HCT116 (cell line): Measurements from ENCODE around the gene MAGEF1. TPM values are rescaled to one million over a fixed set of nuclear protein-coding genes. Genes with fewer than 3 reads are reported as not detected.

Source experiments
- ATAC-seq: fragments of 200-7000 bp; cut with Tn5 transposase; 2 replicates; pipeline ENCODE4 v1.9.1; 2020; ENCODE audit warnings: mild to moderate bottlenecking, moderate library complexity
- BruUV-seq: library from RNA; stranded (reverse); fragments of 400-500 nt; replicated peaks from 2 replicates; lab custom pipeline; 2021; lab: Mats Ljungman, UMichigan
- CTCF ChIA-PET: fragments of 300-600 bp; sonication (Branson Sonifier 250); formaldehyde crosslinking; loops from one replicate; lab custom pipeline; 2021; ENCODE audit warnings: antibody characterized with exemption; lab: Charles Lee
- POLR2A ChIA-PET: fragments of 300-600, 350-600 bp; sonication (Branson Sonifier 250); formaldehyde crosslinking; loops from one replicate; lab custom pipeline; 2021; ENCODE audit warnings: antibody characterized with exemption; lab: Charles Lee
- RAD21 ChIA-PET, 2 experiments: fragments of 300-600 bp; sonication (Branson Sonifier 250); formaldehyde crosslinking; loops; one replicate each; lab custom pipeline; 2023; ENCODE audit warnings: low total read pairs in 2 of 2; ENCODE audit not compliant: uncharacterized antibody in 2 of 2, unreplicated experiment in 2 of 2, low non-redundant PET in 1 of 2; lab: Charles Lee
- DNase-seq: peaks from one replicate; pipeline ENCODE4 v3.0.0-alpha.2; 2010; ENCODE audit warnings: low read depth, low spot score
- H2AFZ ChIP-seq: fragments of 200-600 bp; shearing (Covaris generic), sonication (generic); 2 replicates; pipeline ENCODE4 v1.6.1; 2017; ENCODE audit warnings: low read depth, mixed run types, mixed read lengths, antibody characterized with exemption, low read length; ENCODE audit not compliant: poor library complexity, severe bottlenecking
- H3K27ac ChIP-seq: 2 replicates; pipeline ENCODE4 v1.5.1; 2012; ENCODE audit warnings: low read depth, low read length
- H3K27me3 ChIP-seq: fragments of 200-600 bp; sonication (generic); 2 replicates; pipeline ENCODE4 v1.6.1; 2016; ENCODE audit warnings: mixed run types, low read length, mixed read lengths; ENCODE audit not compliant: insufficient read depth
- H3K36me3 ChIP-seq, 2 experiments: fragments of 200-500 bp in 1 of 2; fragments of 200-600 bp in 1 of 2; sonication (Bioruptor generic) in 1 of 2; sonication (generic) in 1 of 2; 2 replicates each; pipeline versions ENCODE4 v1.5.1 to v1.6.1; 2014 to 2016; ENCODE audit warnings: low read length in 2 of 2, inconsistent platforms in 1 of 2, mixed read lengths in 1 of 2, mixed run types in 1 of 2; ENCODE audit not compliant: insufficient read depth in 2 of 2, control insufficient read depth in 1 of 2
- H3K4me1 ChIP-seq, 2 experiments: fragments of 200-600 bp in 1 of 2; sonication (generic) in 1 of 2; 2 replicates each; pipeline versions ENCODE4 v1.5.1 to v1.6.1; 2012 to 2017; ENCODE audit warnings: low read length in 2 of 2, inconsistent platforms in 1 of 2, mild to moderate bottlenecking in 1 of 2, mixed read lengths in 1 of 2, mixed run types in 1 of 2, moderate library complexity in 1 of 2; ENCODE audit not compliant: insufficient read depth in 2 of 2, control insufficient read depth in 1 of 2
- H3K4me2 ChIP-seq: fragments of 200-600 bp; sonication (generic); 2 replicates; pipeline ENCODE4 v1.6.1; 2017; ENCODE audit warnings: mixed run types, low read length, mixed read lengths
- H3K4me3 ChIP-seq, 2 experiments: fragments of 200-600 bp in 1 of 2; sonication (generic) in 1 of 2; replicated peaks in 1 of 2; 2 replicates each; pipeline ENCODE4 v1.5.1; 2011 to 2016; ENCODE audit warnings: low read length in 2 of 2, control low read depth in 1 of 2, low read depth in 1 of 2, mild to moderate bottlenecking in 1 of 2, mixed read lengths in 1 of 2, mixed run types in 1 of 2
- H3K79me2 ChIP-seq: fragments of 200-600 bp; sonication (generic); 2 replicates; pipeline ENCODE4 v1.6.1; 2017; ENCODE audit warnings: mild to moderate bottlenecking, mixed run types, low read length, moderate library complexity, mixed read lengths; ENCODE audit not compliant: insufficient read depth
- H3K9ac ChIP-seq: fragments of 200-600 bp; sonication (generic); 2 replicates; pipeline ENCODE4 v1.6.1; 2016; ENCODE audit warnings: low read length, mixed read lengths
- H3K9me2 ChIP-seq: fragments of 200-600 bp; sonication (generic), shearing (Covaris generic); 2 replicates; pipeline ENCODE4 v1.6.1; 2017; ENCODE audit warnings: mixed run types, mild to moderate bottlenecking, moderate library complexity; ENCODE audit not compliant: insufficient read depth
- H3K9me3 ChIP-seq, 2 experiments: fragments of 200-500 bp in 1 of 2; fragments of 200-600 bp in 1 of 2; sonication (Bioruptor generic) in 1 of 2; sonication (generic) in 1 of 2; 2 replicates each; pipeline ENCODE4 v1.6.1; 2014 to 2017; ENCODE audit warnings: low read length in 2 of 2, mixed read lengths in 2 of 2, inconsistent platforms in 1 of 2, low read depth in 1 of 2, mild to moderate bottlenecking in 1 of 2, mixed run types in 1 of 2, moderate library complexity in 1 of 2; ENCODE audit not compliant: control insufficient read depth in 1 of 2, insufficient read depth in 1 of 2
- H4K20me1 ChIP-seq: fragments of 200-600 bp; sonication (generic), shearing (Covaris generic); 2 replicates; pipeline ENCODE4 v1.6.1; 2017; ENCODE audit warnings: mixed run types, mild to moderate bottlenecking, moderate library complexity; ENCODE audit not compliant: insufficient read depth
- CBX3 ChIP-seq: IDR thresholded peaks from 2 replicates; pipeline ENCODE4 v1.6.1; 2012; ENCODE audit warnings: low read depth
- CEBPB ChIP-seq: IDR thresholded peaks from 2 replicates; pipeline ENCODE4 v1.6.1; 2012; ENCODE audit warnings: low read depth
- EGR1 ChIP-seq: IDR thresholded peaks from 2 replicates; pipeline ENCODE4 v1.6.1; 2012; ENCODE audit warnings: low read depth
- EZH2 ChIP-seq: fragments of 200-600 bp; sonication (generic); IDR thresholded peaks from 2 replicates; pipeline ENCODE4 v1.6.1; 2017; ENCODE audit warnings: antibody characterized with exemption, mixed run types
- EZH2phosphoT487 ChIP-seq: fragments of 200-600 bp; IDR thresholded peaks from 2 replicates; pipeline ENCODE4 v1.6.1; 2018; ENCODE audit warnings: antibody characterized with exemption, borderline replicate concordance
- FOSL1 ChIP-seq: IDR thresholded peaks from 2 replicates; pipeline ENCODE4 v1.6.1; 2012; ENCODE audit warnings: low read depth
- POLR2A ChIP-seq: IDR thresholded peaks from 2 replicates; pipeline ENCODE4 v1.7.0; 2011; ENCODE audit warnings: borderline replicate concordance; ENCODE audit not compliant: insufficient read depth, insufficient read length; ENCODE audit errors: extremely low read depth
- POLR2AphosphoS5 ChIP-seq: IDR thresholded peaks from 2 replicates; pipeline ENCODE4 v1.6.1; 2011; ENCODE audit warnings: mild to moderate bottlenecking, low read depth, low read length, moderate library complexity
- RAD21 ChIP-seq: IDR thresholded peaks from 2 replicates; pipeline ENCODE4 v1.6.1; 2012; ENCODE audit warnings: low read depth, mild to moderate bottlenecking
- SIN3A ChIP-seq: IDR thresholded peaks from 2 replicates; pipeline ENCODE4 v1.6.1; 2012; ENCODE audit warnings: low read depth
- SP1 ChIP-seq: IDR thresholded peaks from 2 replicates; pipeline ENCODE4 v1.6.1; 2012; ENCODE audit warnings: low read depth
- TCF7L2 ChIP-seq: IDR thresholded peaks from 2 replicates; pipeline ENCODE4 v1.7.0; 2011; ENCODE audit warnings: borderline replicate concordance, inconsistent platforms; ENCODE audit not compliant: insufficient read depth, insufficient read length; ENCODE audit errors: extremely low read depth
- YY1 ChIP-seq: IDR thresholded peaks from 2 replicates; pipeline ENCODE4 v1.6.1; 2011; ENCODE audit warnings: low read length, low read depth, moderate library complexity, mild to moderate bottlenecking; ENCODE audit not compliant: insufficient replicate concordance; ENCODE audit errors: extremely low read depth
- intact Hi-C: fragments of 100-400 bp; cut with micrococcal nuclease; formaldehyde crosslinking; loops from 2 replicates; pipeline ENCODE4 v1.10.0; 2022
- total RNA-seq: library from RNA; stranded (reverse); gene quantifications from one replicate; pipeline ENCODE4 v1.2.1, GENCODE V29; 2021; ENCODE audit not compliant: unreplicated experiment
- TF ChIP-seq, protein P1 (sequence below): IDR thresholded peaks from 2 replicates; pipeline ENCODE4 v1.6.1; 2012
- TF ChIP-seq, protein P2 (sequence below): IDR thresholded peaks from 2 replicates; pipeline ENCODE4 v1.6.1; 2012; ENCODE audit warnings: low read depth

MAGEF1 gene
- total RNA-seq, 1 experiment from 2014 or later: 44.1 TPM

DNA sequence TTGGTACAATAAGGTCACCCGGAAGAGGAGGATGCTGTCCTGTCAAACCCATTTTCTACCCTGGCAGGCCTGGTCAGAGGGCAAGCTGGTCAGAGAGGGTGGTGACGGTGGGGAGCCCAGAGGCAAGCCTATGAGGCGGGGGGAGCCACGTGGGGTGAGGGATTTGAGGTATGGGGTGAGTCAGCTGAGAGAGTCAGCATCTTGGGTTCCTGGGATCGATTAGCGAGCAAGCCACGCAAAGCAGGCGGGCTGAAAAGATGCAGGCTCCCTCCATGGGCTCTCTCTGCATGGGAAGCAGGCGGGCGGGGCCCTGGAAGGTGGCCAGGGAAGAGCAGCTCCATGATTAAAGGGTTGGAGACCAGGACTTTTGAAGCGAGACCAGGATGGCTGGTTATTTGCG, 48.1 kb downstream of the MAGEF1 start (continued):
- no peak for TF ChIP-seq FOSL1
- no peak for TF ChIP-seq POLR2A
- no peak for TF ChIP-seq SP1

DNA sequence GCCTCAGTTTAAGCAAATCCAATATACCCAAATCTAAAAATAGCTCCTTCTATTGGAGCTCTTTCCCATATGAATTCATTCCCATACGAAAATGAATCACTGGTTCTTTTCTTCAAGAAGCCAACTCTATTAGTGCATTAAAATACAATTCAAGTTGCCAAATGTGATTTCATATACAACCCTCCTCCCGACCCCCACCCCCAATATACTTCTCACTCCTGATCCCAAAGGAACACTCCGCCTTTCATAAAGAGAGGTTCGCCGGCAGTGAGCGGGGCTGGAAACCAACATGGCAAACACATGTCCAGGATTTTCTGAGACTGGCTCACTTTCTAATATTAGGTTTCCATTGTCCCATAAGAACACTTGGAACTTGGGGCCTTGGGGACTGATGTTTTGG, 48.5 kb downstream of the MAGEF1 start:
- CTCF ChIA-PET: no interaction called here
- H2AFZ ChIP-seq: no peak overlapping the region
- no peak overlapping the region for H3K9ac ChIP-seq
- ATAC-seq: no peak
- H3K79me2 ChIP-seq: no peaks in the 10 kb centered on the region
- intact Hi-C loops: no loop called here
- H4K20me1 ChIP-seq: no peaks in the 10 kb centered on the region
- no peaks in the 10 kb centered on the region for H3K9me2 ChIP-seq
- no TSS peak for BruUV-seq
- no peak overlapping the region for H3K4me2 ChIP-seq
- no peaks in the 10 kb centered on the region for H3K36me3 ChIP-seq
- TF ChIP-seq SIN3A (no peak), POLR2A (no peak), POLR2AphosphoS5 (no peak), EGR1 (no peak), EZH2 (no peak), CBX3 (no peak)
- TF ChIP-seq, protein P1, sequence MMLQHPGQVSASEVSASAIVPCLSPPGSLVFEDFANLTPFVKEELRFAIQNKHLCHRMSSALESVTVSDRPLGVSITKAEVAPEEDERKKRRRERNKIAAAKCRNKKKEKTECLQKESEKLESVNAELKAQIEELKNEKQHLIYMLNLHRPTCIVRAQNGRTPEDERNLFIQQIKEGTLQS: no peak
- TF ChIP-seq, all 23 proteins: peak for 0
- no peak for DNase-seq
- Histone ChIP-seq H3K27me3 (no peaks in the 10 kb centered on the region), H3K4me3 (no peak overlapping the region), H3K4me1 (peaks cover 0 to 10% of the 10 kb centered on the region in 2 experiments; a peak in 2 of 4 replicates), H3K27ac (no peak overlapping the region), H3K9me3 (no peaks in the 10 kb centered on the region)
- ChIA-PET RAD21 (no interaction called here), POLR2A (no interaction called here)

DNA sequence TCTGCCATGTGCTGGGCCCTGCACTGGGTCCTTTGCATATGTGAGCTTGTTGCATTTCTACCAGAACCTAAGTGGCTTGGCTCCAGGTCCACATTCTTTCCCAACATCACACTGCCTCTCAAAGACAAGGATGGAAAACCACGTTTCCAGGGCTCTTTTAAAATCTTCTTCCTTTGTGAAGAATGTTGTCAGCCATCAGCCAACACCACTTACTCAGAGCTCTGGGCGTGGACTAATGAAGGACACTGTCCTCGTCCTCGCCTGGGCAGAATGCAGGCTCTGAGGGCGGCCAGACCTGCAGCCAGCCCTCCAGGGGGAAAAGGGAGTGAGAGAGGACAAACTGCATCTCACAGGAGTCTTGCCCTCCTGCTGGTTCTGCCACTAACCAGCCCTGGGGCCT, 49.7 kb downstream of the MAGEF1 start:
- POLR2A ChIA-PET: no interaction called here
- Histone ChIP-seq H3K36me3 (no peaks in the 10 kb centered on the region), H3K9ac (no peak overlapping the region), H4K20me1 (no peaks in the 10 kb centered on the region), H2AFZ (no peak overlapping the region), H3K4me1 (peaks cover 0 to 18% of the 10 kb centered on the region in 2 experiments; a peak in 2 of 4 replicates), H3K79me2 (no peaks in the 10 kb centered on the region), H3K27me3 (no peaks in the 10 kb centered on the region), H3K9me2 (no peaks in the 10 kb centered on the region), H3K4me3 (no peak overlapping the region), H3K4me2 (no peak overlapping the region), H3K27ac (no peak overlapping the region)
- ATAC-seq (no peak), DNase-seq (no peak)
- RAD21 ChIA-PET: no interaction called here
- no TSS peak for BruUV-seq
- intact Hi-C loops: no loop called here
- CTCF ChIA-PET: no interaction called here
- TF ChIP-seq RAD21: no peak
- no peak for TF ChIP-seq CEBPB
- TF ChIP-seq, protein P2, sequence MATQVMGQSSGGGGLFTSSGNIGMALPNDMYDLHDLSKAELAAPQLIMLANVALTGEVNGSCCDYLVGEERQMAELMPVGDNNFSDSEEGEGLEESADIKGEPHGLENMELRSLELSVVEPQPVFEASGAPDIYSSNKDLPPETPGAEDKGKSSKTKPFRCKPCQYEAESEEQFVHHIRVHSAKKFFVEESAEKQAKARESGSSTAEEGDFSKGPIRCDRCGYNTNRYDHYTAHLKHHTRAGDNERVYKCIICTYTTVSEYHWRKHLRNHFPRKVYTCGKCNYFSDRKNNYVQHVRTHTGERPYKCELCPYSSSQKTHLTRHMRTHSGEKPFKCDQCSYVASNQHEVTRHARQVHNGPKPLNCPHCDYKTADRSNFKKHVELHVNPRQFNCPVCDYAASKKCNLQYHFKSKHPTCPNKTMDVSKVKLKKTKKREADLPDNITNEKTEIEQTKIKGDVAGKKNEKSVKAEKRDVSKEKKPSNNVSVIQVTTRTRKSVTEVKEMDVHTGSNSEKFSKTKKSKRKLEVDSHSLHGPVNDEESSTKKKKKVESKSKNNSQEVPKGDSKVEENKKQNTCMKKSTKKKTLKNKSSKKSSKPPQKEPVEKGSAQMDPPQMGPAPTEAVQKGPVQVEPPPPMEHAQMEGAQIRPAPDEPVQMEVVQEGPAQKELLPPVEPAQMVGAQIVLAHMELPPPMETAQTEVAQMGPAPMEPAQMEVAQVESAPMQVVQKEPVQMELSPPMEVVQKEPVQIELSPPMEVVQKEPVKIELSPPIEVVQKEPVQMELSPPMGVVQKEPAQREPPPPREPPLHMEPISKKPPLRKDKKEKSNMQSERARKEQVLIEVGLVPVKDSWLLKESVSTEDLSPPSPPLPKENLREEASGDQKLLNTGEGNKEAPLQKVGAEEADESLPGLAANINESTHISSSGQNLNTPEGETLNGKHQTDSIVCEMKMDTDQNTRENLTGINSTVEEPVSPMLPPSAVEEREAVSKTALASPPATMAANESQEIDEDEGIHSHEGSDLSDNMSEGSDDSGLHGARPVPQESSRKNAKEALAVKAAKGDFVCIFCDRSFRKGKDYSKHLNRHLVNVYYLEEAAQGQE: no peak
- TF ChIP-seq FOSL1: no peak
- TF ChIP-seq POLR2A: no peak
- TF ChIP-seq, protein P1: no peak
- TF ChIP-seq YY1: no peak
- no peak for TF ChIP-seq EZH2phosphoT487
- no peak for TF ChIP-seq SIN3A
- TF ChIP-seq POLR2AphosphoS5: no peak
- TF ChIP-seq TCF7L2: no peak
- no peak for TF ChIP-seq EZH2
- TF ChIP-seq, all 23 proteins: peak for 0
- no peaks in the 10 kb centered on the region for H3K9me3 ChIP-seq
